Mucosa of gallbladder (tissue), 1 donor: ENCODE results near the gene LCMT1. TPM values are rescaled to one million over a fixed set of nuclear protein-coding genes. Genes with fewer than 3 reads are reported as not detected.
"Not testable (repeated sequence)": the region's sequence is repeated elsewhere in the genome, so short reads cannot be mapped to it uniquely, and the experiment has no call there.

Experiments
- DNase-seq: peaks from one replicate; pipeline ENCODE4 v3.0.0-alpha.2; 2020; ENCODE audit warnings: low spot score
- total RNA-seq: library from RNA; stranded (reverse); gene quantifications from one replicate; pipeline ENCODE4 v1.2.1, GENCODE V29; 2021
- donor health status: DM: no; HTN: no; CAD: no.

Gene LCMT1
- 31.0 TPM for total RNA-seq

DNA sequence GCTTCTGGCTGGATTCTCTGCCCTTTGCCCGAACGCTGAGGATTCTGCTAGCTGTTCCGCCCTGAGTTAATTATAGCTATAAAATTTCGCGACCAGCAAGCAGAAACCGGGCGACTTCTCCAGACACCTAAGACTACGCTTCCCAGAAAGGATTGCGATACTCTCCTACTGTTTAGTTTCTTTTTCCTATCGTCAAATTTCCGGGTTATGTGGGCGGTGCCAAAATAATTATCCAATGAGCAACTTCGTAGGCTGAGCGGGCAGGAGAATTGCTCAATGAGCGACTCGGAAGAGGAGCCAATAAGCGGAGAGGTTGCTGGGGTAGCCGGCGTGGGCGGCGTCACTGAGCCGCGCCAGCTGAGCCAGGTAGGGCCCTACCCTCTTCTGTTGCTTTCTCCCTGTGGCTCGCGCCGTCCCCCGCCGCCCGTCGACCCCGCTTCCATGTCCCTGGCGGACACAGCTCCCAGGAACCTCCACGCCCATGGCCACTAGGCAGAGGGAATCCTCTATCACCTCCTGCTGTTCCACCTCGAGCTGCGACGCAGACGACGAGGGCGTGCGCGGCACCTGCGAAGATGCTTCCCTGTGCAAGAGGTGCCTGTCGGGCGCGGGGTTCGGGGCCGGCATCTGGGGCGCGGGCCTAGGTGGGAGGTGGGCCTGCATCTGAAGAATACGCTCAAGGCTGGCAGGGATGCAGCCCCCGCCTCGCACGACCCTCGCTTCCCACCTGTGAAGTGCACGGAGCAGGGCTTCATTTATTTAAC is at the start of gene LCMT1:
LCMT1 (plus strand) TSS at position 340 of the 764 bp plus-strand sequence; CDS start at position 482, 142 bp downstream.
- peak; percentile 96 for DNase-seq

DNA sequence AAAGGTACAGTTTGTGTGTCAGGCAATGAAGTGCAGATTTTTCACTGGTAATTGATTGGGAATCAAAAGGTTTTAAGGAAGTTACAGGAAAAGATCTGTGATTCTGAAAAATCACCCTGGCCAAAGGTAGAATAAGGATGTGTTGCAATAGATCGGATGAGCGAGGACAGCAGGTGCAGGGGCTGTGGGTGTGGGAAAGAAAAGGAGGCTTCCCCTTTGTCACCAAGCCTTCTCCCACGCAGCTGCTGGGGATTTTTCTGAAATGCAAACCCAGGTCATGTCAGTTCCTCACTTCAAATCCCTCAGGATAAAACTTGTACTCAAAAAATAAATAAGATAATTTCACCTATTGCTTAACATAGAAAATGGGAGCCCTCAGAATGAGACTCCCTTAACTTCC is 48.4 kb upstream of the LCMT1 start:
- DNase-seq, result no peak

DNA sequence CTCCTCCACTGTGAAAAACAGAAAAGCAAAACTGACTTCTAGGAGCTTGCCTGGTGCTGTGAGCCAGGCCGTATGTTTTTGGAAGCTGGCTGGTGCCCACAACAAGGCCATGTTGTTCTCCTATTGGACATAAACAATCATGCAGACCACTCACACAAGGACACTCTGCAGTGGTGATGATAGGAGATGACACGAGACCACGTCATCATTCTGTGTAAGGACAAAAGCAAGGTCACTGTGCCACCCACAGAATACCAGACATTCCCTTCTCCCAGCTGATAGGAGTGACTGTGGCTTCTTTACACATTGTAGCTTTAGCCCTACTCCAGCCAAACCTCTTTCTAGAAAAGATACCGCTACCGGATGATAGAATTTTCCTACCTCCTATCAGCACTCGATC is 47.7 kb upstream of the LCMT1 start:
- DNase-seq, result no peak

DNA sequence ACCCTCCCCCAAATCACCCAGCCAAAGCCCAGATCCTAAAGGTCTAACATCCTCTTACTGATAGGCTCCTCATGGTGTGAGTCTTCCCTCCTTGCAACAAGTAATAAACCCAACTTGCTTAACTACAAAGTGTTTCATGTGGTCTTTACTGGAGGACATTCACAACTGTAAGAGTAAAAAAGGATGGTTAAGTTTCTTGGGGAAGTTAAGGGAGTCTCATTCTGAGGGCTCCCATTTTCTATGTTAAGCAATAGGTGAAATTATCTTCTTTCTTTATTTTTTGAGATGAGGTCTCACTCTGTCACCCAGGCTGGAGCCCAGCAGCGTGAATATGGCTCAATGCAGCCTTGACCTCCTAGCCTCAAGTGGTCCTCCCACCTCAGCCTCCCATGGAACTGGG is 47.3 kb upstream of the LCMT1 start:
- DNase-seq, result not testable (repeated sequence)

DNA sequence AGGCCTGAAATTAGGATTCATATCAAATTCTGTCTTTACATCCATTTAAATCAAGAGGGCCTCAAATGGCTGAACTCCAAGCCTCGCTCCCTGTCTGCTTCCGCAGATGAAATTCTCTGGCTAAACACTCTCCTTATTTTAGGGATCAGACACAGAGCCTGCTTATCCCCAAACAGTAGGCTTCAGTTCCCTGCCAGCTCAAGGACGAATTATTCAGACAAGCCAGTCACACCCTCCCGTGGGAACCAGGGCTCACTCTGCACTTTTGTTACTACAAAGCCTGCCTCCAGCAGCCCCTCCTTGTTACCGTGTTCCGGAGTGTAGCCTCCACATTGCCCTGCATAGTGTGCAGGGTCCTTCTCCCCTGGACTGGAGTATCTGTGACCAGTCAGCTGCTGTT is 46.6 kb upstream of the LCMT1 start:
- DNase-seq, result no peak

DNA sequence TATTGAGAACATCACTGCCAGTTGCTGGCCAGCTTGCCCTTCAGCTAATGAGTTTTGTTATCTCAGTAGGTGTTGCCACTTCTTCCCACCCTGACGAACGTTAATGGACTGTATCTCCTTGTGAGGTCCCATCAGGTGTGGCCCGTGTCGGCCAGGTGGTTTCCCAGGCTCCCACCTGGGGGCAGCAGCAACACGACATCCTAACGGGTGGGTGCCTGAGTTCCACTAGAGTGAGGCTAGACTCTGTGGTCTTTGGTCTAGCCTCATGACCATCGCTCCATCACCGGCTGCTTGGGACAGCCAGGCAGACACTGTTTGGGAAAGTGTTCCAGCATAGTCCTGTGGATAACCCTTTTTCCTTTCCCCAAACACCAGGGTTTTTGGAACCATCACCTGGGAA is 45.6 kb upstream of the LCMT1 start:
- DNase-seq, result no peak

DNA sequence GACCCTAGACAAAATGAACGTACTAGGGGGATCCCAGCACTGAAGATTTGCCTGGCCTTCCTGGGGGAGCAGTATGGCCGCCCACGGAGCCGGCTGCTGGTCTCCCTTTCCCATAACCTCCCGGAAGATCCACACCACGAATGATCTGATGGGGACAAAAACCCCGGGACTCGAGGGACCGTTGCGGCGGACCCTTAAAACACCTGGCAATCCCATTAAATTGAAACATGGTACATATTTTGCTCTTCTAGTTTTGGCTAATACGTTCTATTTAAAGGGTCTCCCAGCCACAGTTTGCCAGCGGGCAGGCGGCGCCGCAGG is 45.2 kb upstream of the LCMT1 start:
- DNase-seq, result no peak

DNA sequence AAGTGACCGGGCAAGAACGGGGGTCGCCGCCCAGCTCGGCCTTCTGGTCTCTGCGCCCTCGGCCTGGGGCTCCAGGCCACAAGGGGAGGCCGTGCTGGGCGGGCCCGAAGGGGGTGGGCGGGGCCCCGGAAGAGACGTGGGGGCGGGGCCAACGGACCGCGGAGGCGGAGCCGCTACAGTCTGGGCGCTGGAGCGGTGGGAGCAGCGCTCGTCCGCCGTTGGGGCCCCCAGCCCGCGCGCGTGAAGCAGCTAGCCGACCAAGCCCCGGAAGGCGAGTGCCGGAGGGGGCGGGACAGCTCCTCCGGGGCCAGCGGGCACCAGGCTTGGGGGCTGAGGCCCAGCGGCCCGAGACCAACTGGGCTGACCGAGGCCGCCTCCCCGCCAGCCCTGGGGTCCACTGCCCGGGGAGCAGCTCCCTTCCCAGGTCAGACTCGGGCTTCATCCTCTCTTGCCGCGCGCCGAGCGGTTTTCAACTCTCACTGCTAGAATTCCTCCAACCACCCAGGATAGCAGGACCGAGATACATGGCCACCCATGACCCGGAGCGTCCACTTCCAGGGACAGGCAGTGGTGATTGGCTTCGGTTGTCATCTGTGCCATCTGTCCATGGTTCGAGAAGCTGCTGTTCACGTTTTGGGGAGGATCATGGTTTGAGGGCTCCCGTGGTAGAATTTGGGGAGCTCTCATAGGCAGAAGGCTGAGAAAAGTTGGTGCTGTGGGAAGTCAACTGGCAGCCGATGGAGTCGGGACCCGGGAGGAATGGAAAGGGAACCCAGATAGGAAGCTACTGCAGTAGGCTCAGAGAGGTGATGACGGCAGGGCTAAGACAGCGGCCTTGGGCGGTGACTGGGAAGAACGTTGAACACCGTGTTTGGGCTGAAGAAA is 44.6 kb upstream of the LCMT1 start:
- DNase-seq, result peak; percentile 81

DNA sequence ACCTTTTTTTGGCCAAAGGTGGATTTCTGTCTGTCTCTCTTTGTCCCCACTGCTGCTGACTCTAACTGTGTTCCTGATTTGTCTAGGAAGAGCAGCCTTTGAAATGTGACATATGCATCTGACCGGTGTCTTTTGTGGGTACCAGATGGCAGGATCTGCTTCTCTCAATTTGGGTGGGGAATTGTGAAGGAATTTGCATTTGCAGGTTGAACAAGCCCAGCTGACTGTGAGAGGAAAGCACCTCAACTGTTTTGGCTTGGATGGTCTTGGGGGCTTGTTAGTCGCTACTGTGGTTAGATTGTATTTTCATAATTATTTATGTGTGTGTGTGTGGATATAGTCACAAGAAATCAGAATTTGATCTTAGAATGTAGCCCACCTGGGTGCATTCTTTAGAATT is 37.7 kb upstream of the LCMT1 start:
- no peak for DNase-seq

DNA sequence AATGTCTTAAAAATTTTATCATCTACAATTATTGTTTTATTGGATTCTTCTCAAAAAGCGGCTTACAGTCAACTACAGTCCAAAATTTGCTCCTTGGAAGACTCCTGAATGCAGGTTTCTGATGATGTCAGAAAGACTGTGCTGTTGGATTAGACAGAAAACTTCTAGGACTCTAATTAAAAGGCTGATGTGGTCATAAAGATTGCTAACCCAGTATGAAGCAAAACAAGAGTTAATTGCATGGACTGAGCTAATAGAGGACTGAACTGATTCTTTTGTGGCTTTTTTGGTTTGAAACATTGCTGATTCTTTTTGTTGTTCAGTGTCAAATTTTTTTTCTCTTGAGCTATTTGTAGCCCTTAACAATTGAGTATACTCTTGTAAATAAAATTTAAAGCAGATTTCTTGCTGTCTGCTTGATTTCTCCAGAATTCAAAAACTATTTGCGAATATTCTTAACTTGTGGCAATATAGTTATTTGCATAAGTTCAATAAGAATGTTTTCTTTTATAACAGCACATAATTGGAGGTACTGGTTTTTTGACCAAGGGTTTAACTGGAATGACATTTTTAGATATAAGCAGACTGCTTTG is 33.1 kb upstream of the LCMT1 start:
- no peak for DNase-seq

DNA sequence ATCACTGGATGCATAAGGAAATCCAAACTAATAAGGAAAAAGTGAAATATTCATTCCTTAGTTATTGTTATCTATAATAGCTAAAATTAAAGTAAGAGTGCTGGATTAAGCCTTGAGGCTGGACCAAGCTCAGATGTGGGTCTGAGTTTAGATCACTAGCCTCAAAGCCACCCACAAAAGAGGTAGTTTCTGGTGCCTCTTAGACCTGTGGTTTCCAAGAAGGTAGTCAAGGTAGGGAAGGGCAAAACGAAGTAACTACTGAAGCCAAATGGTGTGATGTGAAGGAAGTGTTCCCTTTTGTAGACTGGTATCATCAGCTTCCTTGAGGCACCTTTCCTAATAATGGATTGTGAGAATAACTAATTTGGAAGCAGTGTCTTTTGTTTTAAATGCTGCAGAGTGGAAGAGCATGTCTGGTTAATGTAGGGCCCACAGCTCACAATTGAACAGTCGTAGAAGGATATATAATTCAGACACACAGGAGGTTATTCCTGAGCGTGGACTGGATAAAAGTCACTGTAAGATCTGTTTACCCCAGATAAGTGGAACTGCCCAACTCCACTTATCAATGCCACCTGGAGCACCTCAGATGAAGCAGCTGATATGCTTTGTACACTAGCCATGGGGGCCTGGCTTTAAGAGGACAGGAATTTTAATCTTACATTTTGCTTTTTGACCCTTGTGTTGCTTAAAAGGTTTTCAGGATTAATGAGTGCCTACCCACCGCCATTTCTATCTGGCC is 31.7 kb upstream of the LCMT1 start:
- DNase-seq, result no peak

DNA sequence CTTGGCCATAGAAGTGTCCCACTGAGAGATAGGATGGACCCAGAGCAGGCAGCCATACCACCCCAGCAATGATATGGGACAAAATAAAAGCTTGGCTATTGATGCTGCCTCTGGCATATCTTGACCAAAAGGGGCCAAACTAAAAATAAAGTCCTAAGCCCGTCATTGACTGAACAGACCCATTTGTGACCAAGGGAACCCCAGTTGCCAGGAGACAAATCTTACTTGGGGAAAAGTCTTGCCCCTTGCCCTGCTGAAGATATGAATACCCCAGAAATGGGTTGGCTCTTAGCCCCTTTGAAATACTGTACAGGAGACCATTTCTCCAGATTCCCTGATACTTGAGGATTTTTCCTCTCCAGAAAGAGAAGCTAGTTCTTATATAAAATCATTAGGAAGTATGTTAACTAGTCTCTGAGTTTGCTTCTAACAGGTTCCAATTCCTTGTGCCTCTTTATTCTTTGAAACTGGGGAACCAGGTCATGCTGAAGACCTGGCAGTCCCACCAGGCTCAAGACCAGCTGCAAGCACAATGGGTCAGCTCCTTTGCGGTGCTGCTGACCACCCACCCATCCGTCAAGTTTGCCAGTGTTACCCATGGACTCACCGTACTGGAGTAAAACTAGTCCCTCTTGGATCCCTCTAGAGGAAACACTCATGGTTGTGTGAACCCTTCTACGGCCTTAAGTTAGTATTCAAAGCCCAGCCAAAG is 31.0 kb upstream of the LCMT1 start:
- no peak for DNase-seq

DNA sequence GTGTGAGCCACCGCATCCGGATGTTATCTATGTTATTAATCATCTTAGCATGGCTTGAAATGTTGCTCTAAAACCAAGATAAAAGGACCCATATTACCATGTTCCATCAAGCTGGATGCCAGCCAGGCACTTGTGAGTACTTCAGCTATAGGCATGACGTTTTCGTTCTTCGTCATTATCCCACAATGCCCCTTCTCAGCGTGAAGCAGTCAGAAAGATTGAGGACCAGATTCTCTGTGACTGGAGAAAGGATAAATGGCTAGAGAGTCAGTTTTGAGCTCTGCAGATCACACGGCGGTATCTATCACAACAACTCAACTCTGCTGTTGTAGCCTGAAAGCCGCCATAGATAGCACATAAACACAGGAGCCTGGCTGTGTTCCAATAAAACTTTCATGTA is 29.8 kb upstream of the LCMT1 start:
- DNase-seq, result no peak

DNA sequence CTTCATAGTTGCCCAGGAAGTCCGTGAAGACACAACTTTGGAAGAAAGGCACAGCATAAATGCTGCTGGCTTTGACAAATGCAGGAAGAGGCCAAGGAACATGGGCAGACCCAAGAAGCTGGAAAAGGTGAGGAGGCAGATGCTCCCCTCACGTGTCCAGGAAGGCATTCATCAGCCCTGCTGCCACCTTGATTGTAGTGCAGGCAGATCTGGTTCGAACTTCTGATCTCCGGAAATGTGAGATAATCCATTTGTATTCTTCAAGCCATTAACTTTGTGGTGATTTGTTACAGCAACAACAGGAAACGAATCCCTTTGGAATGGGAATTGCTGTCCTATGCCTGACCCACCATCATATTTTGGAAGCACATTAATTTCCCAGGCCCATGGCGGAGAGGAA is 28.5 kb upstream of the LCMT1 start:
- no peak for DNase-seq

DNA sequence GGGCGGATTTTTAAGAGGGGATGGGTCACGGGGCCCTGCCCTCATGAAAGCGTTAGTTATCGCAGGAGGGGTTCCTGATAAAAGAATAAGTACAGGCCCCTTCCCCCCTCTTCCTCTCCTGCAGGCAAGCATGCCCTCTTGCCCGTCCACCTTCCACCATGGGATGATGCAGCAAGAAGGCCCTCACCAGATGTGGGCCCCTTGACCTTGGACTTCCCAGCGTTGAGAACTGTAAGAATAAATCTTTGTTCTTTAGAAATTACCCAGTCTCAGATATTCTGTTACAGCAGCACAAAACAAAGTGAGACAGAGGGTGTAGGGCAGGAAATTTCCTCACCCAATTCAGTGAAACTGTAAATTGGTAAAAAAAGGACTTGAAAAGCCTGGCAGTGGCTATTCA is 27.8 kb upstream of the LCMT1 start:
- no peak for DNase-seq

DNA sequence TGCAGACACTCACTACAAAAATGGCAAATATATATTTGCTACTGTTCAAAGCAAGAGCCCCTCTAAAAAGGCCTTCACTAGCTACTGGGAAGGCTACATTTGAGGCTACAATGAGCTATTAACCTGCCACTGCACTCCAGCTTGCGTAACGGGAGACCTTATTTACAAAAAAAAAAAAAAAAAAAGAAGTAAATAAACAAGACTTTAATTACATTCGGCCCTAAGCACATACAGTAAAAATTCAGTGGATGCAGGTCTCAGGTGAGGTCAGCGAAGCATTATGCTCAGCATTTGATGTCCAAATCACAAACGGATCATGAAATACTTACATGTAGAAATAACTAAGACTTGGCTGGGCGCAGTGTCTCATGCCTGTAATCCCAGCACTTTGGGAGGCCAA is 26.7 kb upstream of the LCMT1 start:
- no peak for DNase-seq

DNA sequence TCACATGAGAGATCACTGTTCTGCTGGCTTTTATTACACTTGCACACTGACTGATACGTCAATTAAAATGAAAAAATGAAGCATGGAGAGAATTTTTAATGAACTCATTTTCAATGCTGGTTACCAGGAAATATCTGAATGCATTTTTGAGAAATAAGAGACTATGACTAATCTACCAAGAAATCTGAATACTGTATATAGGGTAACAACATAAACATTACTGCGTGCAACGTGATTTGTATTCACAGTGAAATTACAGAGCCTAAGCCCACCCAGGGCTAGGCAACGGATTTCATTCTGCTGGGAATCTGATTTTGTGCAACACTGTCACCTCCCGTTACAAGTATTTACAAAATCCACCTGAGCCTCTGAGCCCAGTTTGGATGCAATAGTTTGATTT is 23.8 kb upstream of the LCMT1 start:
- DNase-seq, result no peak

DNA sequence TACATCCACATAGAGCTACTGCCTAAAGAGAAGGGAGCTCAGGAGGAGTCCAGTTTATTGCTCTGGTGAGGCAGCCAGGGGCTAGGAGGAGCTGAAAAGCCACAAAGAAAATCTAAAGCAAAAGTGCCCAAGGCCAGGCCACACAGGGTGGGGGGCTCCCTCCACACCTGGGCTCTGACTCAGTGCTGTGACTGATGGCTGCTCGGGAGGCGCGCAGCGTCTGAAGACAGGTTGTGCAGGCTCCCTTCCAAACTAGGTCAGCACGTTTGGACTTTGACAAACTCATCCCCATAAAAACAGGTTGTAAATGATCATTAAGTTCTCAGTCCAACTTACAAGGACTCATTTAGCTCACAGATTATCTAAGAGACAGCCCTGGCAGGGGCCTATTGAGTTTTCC is 22.2 kb upstream of the LCMT1 start:
- no peak for DNase-seq

DNA sequence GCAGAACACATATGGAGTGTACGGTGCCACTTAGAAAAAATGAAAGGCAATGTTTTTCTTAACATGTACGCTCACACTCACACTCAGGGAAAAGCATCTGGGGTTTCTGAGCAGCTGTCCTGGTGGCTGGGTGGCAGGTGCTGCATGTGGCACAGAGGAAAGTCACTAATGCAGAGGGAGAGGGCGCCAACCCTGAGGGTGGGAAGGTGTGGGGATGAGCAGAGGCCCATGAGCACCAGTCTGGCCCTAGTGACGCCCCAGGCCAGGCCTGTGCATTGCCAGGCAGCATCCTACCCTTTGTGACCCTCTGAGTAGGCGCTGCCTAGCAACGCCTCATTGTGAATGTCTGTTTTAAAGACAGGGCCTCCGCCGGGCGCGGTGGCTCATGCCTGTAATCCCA is 19.1 kb upstream of the LCMT1 start:
- no peak for DNase-seq

DNA sequence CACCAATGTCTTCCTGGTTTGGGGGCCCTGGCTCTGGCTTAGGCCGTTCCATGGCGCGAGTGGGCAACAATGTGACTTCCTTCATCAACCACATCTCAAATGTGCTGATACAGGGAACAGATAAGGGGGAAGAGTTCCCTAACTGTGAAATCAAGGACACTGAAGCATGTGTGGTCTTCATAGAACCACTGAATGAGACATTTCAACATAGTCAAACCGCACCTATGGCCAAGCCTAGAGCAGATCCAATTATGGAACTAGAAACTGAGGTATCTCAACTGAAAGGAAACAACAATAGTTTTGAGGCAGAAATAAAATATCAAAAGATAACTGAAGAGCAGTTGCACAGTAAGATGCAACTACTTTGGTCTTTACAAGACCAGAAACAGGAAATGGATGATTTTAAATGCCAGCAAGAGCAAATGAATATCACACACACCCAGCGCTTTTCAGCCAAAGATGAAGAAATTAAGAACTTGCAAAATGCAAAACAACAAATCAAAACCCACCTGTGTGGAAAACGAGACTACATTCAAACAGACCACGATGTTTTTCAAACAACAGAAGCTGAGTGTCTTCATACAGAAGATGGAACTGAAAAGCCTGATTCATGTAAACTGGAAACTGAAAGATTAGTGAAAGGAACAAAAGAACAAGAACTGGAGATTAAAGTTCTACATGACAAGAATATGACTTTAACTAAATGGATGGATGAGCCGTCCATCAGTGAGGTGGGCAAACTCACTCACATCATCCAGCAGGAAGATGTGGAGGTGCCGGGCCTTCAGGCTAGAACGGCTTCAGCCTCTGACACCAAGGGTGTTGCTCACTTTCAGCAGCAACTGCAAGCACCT is 18.1 kb upstream of the LCMT1 start:
- no peak for DNase-seq

DNA sequence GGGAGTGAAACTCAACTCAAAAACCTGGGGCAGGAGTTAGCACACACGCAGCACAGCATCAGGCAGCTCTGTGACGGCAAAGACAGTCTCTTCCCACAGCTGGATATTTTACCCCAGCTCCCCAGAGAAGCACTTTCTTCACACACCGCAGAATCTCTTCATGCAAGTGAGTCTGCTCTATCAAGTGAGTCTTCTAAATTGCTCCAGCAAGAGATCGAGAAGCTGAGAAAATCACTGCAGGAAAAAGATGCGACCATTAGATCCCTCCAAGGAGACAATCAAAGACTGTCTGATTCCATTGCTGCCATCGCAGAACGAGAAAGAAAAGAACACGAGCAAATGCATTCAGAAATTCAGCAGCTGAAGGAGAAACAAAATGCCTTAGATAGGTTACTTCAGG is 16.9 kb upstream of the LCMT1 start:
- DNase-seq, result no peak
